ENCODE data around the gene SYNC. TPM values are rescaled to one million over a fixed set of nuclear protein-coding genes. Genes with fewer than 3 reads are reported as not detected.
"Not testable (repeated sequence)": the region's sequence is repeated elsewhere in the genome, so short reads cannot be mapped to it uniquely, and the experiment has no call there.

Gene SYNC
- total RNA-seq, 1 donor from 2014 or later = 0.45 TPM

DNA sequence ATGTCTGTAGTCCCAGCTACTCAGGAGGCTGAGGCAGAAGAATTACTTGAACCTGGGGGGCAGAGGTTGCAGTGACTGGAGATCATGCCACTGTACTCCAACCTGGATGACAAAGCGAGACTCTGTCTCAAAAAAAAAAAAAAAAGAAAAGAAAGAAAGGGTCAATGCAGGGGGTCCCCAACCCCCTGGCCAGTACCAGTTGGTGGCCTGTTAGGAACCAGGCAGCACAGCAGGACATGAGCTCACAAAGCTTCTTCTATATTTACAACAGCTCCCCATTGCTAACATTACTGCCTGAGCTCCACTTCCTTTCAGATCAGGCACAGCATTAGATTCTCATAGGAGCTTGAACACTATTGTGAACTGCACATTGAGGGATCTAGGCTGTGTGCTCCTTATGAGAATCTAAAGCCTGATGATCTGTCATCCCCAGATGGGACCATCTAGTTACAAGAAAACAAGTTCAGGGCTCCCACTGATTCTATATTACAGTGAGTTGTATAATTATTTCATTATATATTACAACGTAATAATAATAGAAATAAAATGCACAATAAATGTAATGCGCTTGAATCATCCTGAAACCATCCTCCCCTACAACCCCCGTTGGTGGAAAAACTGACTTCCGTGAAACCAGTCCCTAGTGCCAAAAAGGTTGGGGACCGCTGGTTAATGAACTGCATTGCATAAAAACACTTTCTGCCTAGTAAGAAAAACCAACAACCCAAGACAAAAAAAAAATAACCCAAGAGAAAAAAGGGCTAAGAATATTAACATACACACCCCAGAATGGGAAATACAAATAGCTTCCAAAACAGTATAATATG is 55.0 kb downstream of the SYNC start:
- no peak for ATAC-seq
- DNase-seq (ENCODE audit: low spot score) = no peak

- DNase-seq (ENCODE audit: low spot score) (no peak), ATAC-seq (peak; percentile 63)
Observed at GRCh38 chr1:32644426-32644825, 58.1 kb downstream of the SYNC start.

DNA sequence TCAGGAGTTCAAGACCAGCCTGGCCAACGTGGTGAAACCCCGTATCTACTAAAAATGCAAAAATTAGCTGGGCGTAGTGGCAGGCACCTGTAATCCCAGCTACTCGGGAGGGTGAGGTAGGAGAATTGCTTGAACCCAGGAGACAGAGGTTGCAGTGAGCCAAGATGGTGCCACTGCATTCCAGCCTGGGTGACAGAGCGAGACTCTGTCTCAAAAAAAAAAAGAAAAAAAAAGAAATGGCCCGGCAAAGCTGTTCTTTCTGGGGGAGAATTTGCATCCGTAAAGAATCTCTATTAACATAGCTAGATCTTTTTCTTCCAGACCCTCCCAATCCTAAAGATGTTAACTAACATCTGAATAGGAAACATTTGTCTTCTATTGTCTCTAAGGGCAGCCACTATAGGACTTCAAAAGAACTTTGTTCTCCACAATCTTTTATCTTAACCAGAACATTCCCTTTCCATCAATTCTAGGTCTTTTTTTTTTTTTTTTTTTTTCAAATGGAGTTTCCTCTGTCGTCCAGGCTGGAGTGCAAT is 60.2 kb downstream of the SYNC start:
- not testable (repeated sequence) for DNase-seq (ENCODE audit: low spot score); ATAC-seq

- ATAC-seq (no peak), DNase-seq (ENCODE audit: low spot score) (no peak)
Observed at GRCh38 chr1:32639489-32640075, 63.0 kb downstream of the SYNC start.

- DNase-seq (ENCODE audit: low spot score) (no peak), ATAC-seq (no peak)
Observed at GRCh38 chr1:32636914-32637645, 65.5 kb downstream of the SYNC start.

GRCh38 chr1:32635508-32636277 is 66.9 kb downstream of the SYNC start:
- no peak for DNase-seq (ENCODE audit: low spot score)
- ATAC-seq = no peak

GRCh38 chr1:32632829-32633228 is 69.7 kb downstream of the SYNC start:
- DNase-seq (ENCODE audit: low spot score) (no peak), ATAC-seq (no peak)

GRCh38 chr1:32630173-32630572 is 72.4 kb downstream of the SYNC start:
- not testable (repeated sequence) for DNase-seq (ENCODE audit: low spot score); ATAC-seq

Other genes with a start within 250 kb of the SYNC start
- gene ZBTB8B, start 237.7 kb downstream of the SYNC start, total RNA-seq = not detected
- gene ZBTB8A, start 163.3 kb downstream of the SYNC start, total RNA-seq = 2.8 TPM
- 22.7 TPM for gene ZBTB8OS, start 52.2 kb downstream of the SYNC start, total RNA-seq
- 52.3 TPM for gene RBBP4, start 51.6 kb downstream of the SYNC start, total RNA-seq
- gene YARS1, start 114.6 kb upstream of the SYNC start, total RNA-seq = 38.4 TPM
- 10.3 TPM for gene S100PBP, start 114.9 kb upstream of the SYNC start, total RNA-seq
- gene FNDC5, start 168.1 kb upstream of the SYNC start, total RNA-seq = 5.4 TPM
- gene HPCA, start 183.7 kb upstream of the SYNC start, total RNA-seq = not detected
- gene TMEM54, start 198.6 kb upstream of the SYNC start, total RNA-seq = 6.1 TPM

Measured in left lobe of liver (tissue), 2 donors.